K562 (cell line): ENCODE measurements around the gene ITSN2. TPM values are rescaled to one million over a fixed set of nuclear protein-coding genes. Genes with fewer than 3 reads are reported as not detected.

Experiments
- ATAC-seq: fragments of 200-7000 bp; cut with Tn5 transposase; 3 replicates; pipeline ENCODE4 v1.9.1; 2020; ENCODE audit warnings: moderate library complexity
- BruUV-seq: library from RNA; stranded (reverse); fragments of 400-500 nt; replicated peaks from 2 replicates; lab custom pipeline; 2021; lab: Mats Ljungman, UMichigan
- CTCF ChIA-PET: fragments of 300-600 bp; formaldehyde crosslinking; extraction: SDS; loops from one replicate; lab custom pipeline; 2021; ENCODE audit warnings: low intra/inter-chr PET ratio; lab: Yijun Ruan, JAX
- POLR2A ChIA-PET: fragments of 300-600, 350-650 bp; sonication (Branson Sonifier 250); formaldehyde crosslinking; extraction: SDS; loops from one replicate; lab custom pipeline; 2021; ENCODE audit warnings: antibody characterized with exemption, inconsistent platforms; lab: Yijun Ruan, JAX
- DNase-seq, 4 experiments: peaks; one replicate each; pipeline versions ENCODE4 v3.0.0 to v3.0.0-alpha.2; 2011 to 2018; ENCODE audit warnings: low spot score in 3 of 4, mixed read lengths in 3 of 4; ENCODE audit errors: extremely low read depth in 1 of 4
- FAIRE-seq: peaks from 2 replicates; lab custom pipeline; 2011; peaks lifted over from hg19 to GRCh38; lab: Jason Lieb, UNC
- H2AFZ ChIP-seq: 2 replicates; pipeline ENCODE4 v1.6.0; 2011; ENCODE audit warnings: low read depth, low read length, control low read depth, inconsistent platforms
- H3K27ac ChIP-seq: fragments of 200-600 bp; 3 replicates; pipeline ENCODE4 v1.8.0; 2011; ENCODE audit warnings: low read depth, mild to moderate bottlenecking, control low read depth, inconsistent platforms, low read length, moderate library complexity, mixed read lengths; ENCODE audit errors: extremely low read depth
- H3K27me3 ChIP-seq, 2 experiments: fragments of 300-600 bp in 1 of 2; 2 replicates in 1 of 2; 3 replicates in 1 of 2; pipeline versions ENCODE4 v1.6.0 to v1.8.0; 2011; ENCODE audit warnings: inconsistent platforms in 2 of 2, low read length in 2 of 2, mild to moderate bottlenecking in 1 of 2, mixed read lengths in 1 of 2, moderate library complexity in 1 of 2; ENCODE audit not compliant: control insufficient read depth in 2 of 2, insufficient read depth in 2 of 2
- H3K36me3 ChIP-seq: fragments of 300-600 bp; 3 replicates; pipeline ENCODE4 v1.8.0; 2011; ENCODE audit warnings: mild to moderate bottlenecking, low read length, inconsistent platforms; ENCODE audit not compliant: control insufficient read depth, insufficient read depth
- H3K4me1 ChIP-seq, 2 experiments: fragments of 200-600 bp in 1 of 2; replicated peaks in 1 of 2; 2 replicates in 1 of 2; 3 replicates in 1 of 2; pipeline versions ENCODE4 v1.5.1 to v1.8.0; 2011; ENCODE audit warnings: inconsistent platforms in 2 of 2, low read length in 2 of 2, mild to moderate bottlenecking in 1 of 2, mixed read lengths in 1 of 2, moderate library complexity in 1 of 2; ENCODE audit not compliant: control insufficient read depth in 2 of 2, insufficient read depth in 2 of 2
- H3K4me2 ChIP-seq: 2 replicates; pipeline ENCODE4 v1.6.1; 2011; ENCODE audit warnings: low read length, control low read depth, inconsistent platforms, mixed read lengths; ENCODE audit not compliant: insufficient read depth
- H3K4me3 ChIP-seq: fragments of 200-600 bp; sonication (generic), shearing (Covaris generic); 2 replicates; pipeline ENCODE4 v1.5.1; 2016; ENCODE audit warnings: control low read depth, inconsistent platforms
- H3K79me2 ChIP-seq: fragments of 200-600 bp; 3 replicates; pipeline ENCODE4 v1.8.0; 2011; ENCODE audit warnings: low read length, inconsistent platforms; ENCODE audit not compliant: control insufficient read depth, insufficient read depth
- H3K9ac ChIP-seq, 2 experiments: 2 replicates each; pipeline versions ENCODE4 v1.6.0 to v1.6.1; 2011; ENCODE audit warnings: low read depth in 2 of 2, low read length in 2 of 2, control low read depth in 1 of 2, inconsistent platforms in 1 of 2, mild to moderate bottlenecking in 1 of 2, mixed read lengths in 1 of 2; ENCODE audit not compliant: insufficient read depth in 1 of 2
- H3K9me1 ChIP-seq: one replicate; pipeline ENCODE4 v1.6.0; 2011; ENCODE audit warnings: inconsistent platforms, mild to moderate bottlenecking, low read length, moderate library complexity; ENCODE audit not compliant: control insufficient read depth, insufficient read depth
- H3K9me3 ChIP-seq: replicated peaks from 2 replicates; pipeline ENCODE4 v1.5.1; 2011; ENCODE audit warnings: low read depth, low read length, inconsistent platforms; ENCODE audit not compliant: control insufficient read depth, insufficient read depth
- H4K20me1 ChIP-seq: replicated peaks from 2 replicates; pipeline ENCODE4 v1.6.1; 2011; ENCODE audit warnings: low read length, inconsistent platforms, mixed read lengths; ENCODE audit not compliant: control insufficient read depth, insufficient read depth
- ARID3B ChIP-seq: fragments of 250-450 bp; sonication (Bioruptor Pico); IDR thresholded peaks from 2 replicates; pipeline ENCODE4 v1.4.0; 2020; ENCODE audit warnings: borderline replicate concordance
- GABPB1 ChIP-seq: sonication (generic); formaldehyde crosslinking; IDR thresholded peaks from 2 replicates; pipeline ENCODE4 v1.8.0; 2022; ENCODE audit warnings: mild to moderate bottlenecking, missing genetic modification reagents
- ID3 ChIP-seq, 2 experiments: fragments of 250-450 bp in 1 of 2; fragments of 450-650 bp in 1 of 2; sonication (Bioruptor Pico) in 1 of 2; IDR thresholded peaks; 2 replicates each; pipeline versions ENCODE4 v1.6.1 to v1.8.0; 2016 to 2021; ENCODE audit warnings: mild to moderate bottlenecking in 2 of 2, moderate library complexity in 2 of 2, missing compliant biosample characterization in 1 of 2, missing genetic modification characterization in 1 of 2
- JUND ChIP-seq, 2 experiments: IDR thresholded peaks; 2 replicates in 1 of 2; 3 replicates in 1 of 2; pipeline ENCODE4 v1.6.1; 2011; ENCODE audit warnings: borderline replicate concordance in 2 of 2, low read depth in 2 of 2, low read length in 2 of 2, improper control_type of control experiment in 1 of 2, missing biosample characterization in 1 of 2, missing genetic modification characterization in 1 of 2, missing genetic modification reagents in 1 of 2
- NCOA1 ChIP-seq: fragments of 450-650 bp; IDR thresholded peaks from 2 replicates; pipeline ENCODE4 v1.6.1; 2016; ENCODE audit warnings: low read depth
- POLR2B ChIP-seq: fragments of 450-650 bp; IDR thresholded peaks from 2 replicates; pipeline ENCODE4 v1.6.1; 2018; ENCODE audit warnings: low read depth; ENCODE audit not compliant: partially characterized antibody
- RBM25 ChIP-seq: fragments of 200-400 bp; formaldehyde crosslinking; IDR thresholded peaks from 2 replicates; pipeline ENCODE4 v1.6.1; 2018; ENCODE audit warnings: low read length, low read depth, moderate library complexity; ENCODE audit not compliant: severe bottlenecking
- SREBF2 ChIP-seq: sonication (generic); formaldehyde crosslinking; IDR thresholded peaks from 2 replicates; pipeline ENCODE4 v1.4.0; 2020; ENCODE audit warnings: mild to moderate bottlenecking, missing genetic modification reagents
- SRF ChIP-seq, 2 experiments: fragments of 250-450, 450-650 bp in 1 of 2; sonication (Bioruptor Pico) in 1 of 2; sonication (generic) in 1 of 2; formaldehyde crosslinking; IDR thresholded peaks; 2 replicates each; pipeline versions ENCODE4 v1.5.0 to v1.5.1; 2020 to 2022; ENCODE audit warnings: mild to moderate bottlenecking in 1 of 2, missing genetic modification reagents in 1 of 2
- SRSF7 ChIP-seq: fragments of 200-400 bp; formaldehyde crosslinking; optimal IDR thresholded peaks from 2 replicates; pipeline ENCODE3; 2017; ENCODE audit warnings: mild to moderate bottlenecking, low read depth, low read length
- TSHZ1 ChIP-seq: fragments of 250-450 bp; sonication (Bioruptor Pico); IDR thresholded peaks from 2 replicates; pipeline ENCODE4 v1.4.0; 2020; ENCODE audit warnings: mild to moderate bottlenecking, moderate library complexity
- USF2 ChIP-seq: sonication (generic); formaldehyde crosslinking; IDR thresholded peaks from 2 replicates; pipeline ENCODE4 v1.5.0; 2020; ENCODE audit warnings: missing genetic modification reagents
- ZKSCAN8 ChIP-seq: fragments of 200-800 bp; sonication (Bioruptor generic); IDR thresholded peaks from 2 replicates; pipeline ENCODE4 v1.6.1; 2016; ENCODE audit warnings: missing genetic modification characterization, missing compliant biosample characterization
- ZNF324 ChIP-seq: fragments of 250-450 bp; sonication (Bioruptor Pico); IDR thresholded peaks from 2 replicates; pipeline ENCODE4 v1.4.0; 2020; ENCODE audit warnings: mild to moderate bottlenecking
- ZSCAN29 ChIP-seq: fragments of 450-650 bp; IDR thresholded peaks from 2 replicates; pipeline ENCODE4 v1.6.1; 2017
- WGBS: fragments of 100-300 bp; shearing (Covaris generic); methylation state at CpG from one replicate; pipeline ENCODE4 v1.1.6; 2016; ENCODE audit warnings: low coverage, mixed read lengths; ENCODE audit not compliant: insufficient coverage; ENCODE audit errors: missing lambda C conversion rate; 5-methylcytosine and 5-hydroxymethylcytosine counted together
- in situ Hi-C: fragments of 300-500 bp; cut with MboI; formaldehyde crosslinking; loops from 4 replicates; pipeline ENCODE4 v1.15.0; 2018; ENCODE audit warnings: inconsistent platforms, mixed read lengths
- intact Hi-C: fragments of 100-400 bp; cut with micrococcal nuclease; formaldehyde crosslinking; loops from 2 replicates; pipeline ENCODE4 v1.14.2; 2022
- polyA plus RNA-seq, 8 experiments: library from polyadenylated mRNA; depleted of rRNA in 4 of 8; stranded (reverse) in 5 of 8; unstranded in 3 of 8; fragments of >200 nt; fragmentation: Nextera tagmentation in 2 of 8; fragmentation: Illumina TruSeq in 1 of 8; extraction: Ambion mirVana in 2 of 8; extraction: Trizol in 1 of 8; gene quantifications; 2 replicates each; pipeline versions ENCODE4 v1.2.1 to v1.2.3, GENCODE V29; 2011 to 2014; ENCODE audit warnings: inconsistent platforms in 1 of 8, missing spikeins in 1 of 8
- total RNA-seq, 7 experiments: library from RNA; depleted of rRNA in 6 of 7; stranded (reverse); fragments of >200 nt in 6 of 7; fragmentation: Illumina TruSeq in 2 of 7; extraction: Trizol in 2 of 7; gene quantifications; 2 replicates each; pipeline versions ENCODE4 v1.2.1 to v1.2.3, GENCODE V29; 2011 to 2021; ENCODE audit warnings: low replicate concordance in 1 of 7

The ITSN2 gene
- total and polyA plus RNA-seq, 9 of the 15 experiments (the other 6 are each of a cell fraction or from before 2014, with no cell fraction given), result 6.6 to 19.9 (median 15.2) TPM

- BruUV-seq, result no TSS peak
- ATAC-seq (0 out of 3 replicates have a peak, but pooled peaks have one; percentile 34), DNase-seq (no peak), FAIRE-seq (no peak)
- intact Hi-C loops, result no loop called here
- H2AFZ ChIP-seq, result peak overlapping the region; percentile 14; the same call in 1 of the 2 replicates
- no peak overlapping the region for H3K9ac ChIP-seq
- ChIA-PET CTCF (no interaction called here), POLR2A (no interaction called here)
- H3K4me3 ChIP-seq, result no peak overlapping the region
- H4K20me1 ChIP-seq, result no peaks in the 10 kb centered on the region
- TF ChIP-seq NCOA1 (no peak), ZKSCAN8 (no peak), RBM25 (no peak), SRSF7 (no peak), SRF (CRISPR knock-in tag; IDR thresholded peaks at IDR 0.05) (no peak), POLR2B (no peak), TSHZ1 (CRISPR knock-in tag) (no peak), GABPB1 (no peak), USF2 (CRISPR knock-in tag) (no peak), ID3 (CRISPR knock-in tag; IDR thresholded peaks at IDR 0.05) (no peak), ID3 (tag; IDR thresholded peaks at IDR 0.05) (no peak), SREBF2 (CRISPR knock-in tag) (no peak), ZNF324 (no peak), ARID3B (CRISPR knock-in tag) (no peak), ZSCAN29 (no peak), JUND (IDR thresholded peaks at IDR 0.05; ENCODE audit: borderline replicate concordance, low read depth, low read length) (no peak), JUND (tag; IDR thresholded peaks at IDR 0.05; ENCODE audit: borderline replicate concordance, low read depth, low read length) (no peak)
- no peak overlapping the region for H3K4me2 ChIP-seq
- 27% methylated on average over 6 of the region's 6 CpGs for WGBS
- no peaks in the 10 kb centered on the region for H3K36me3 ChIP-seq
- no peak overlapping the region for H3K27ac ChIP-seq
- in situ Hi-C loops, result no loop called here
- H3K27me3 ChIP-seq, result peaks cover 0 to 3% of the 10 kb centered on the region in 2 experiments; a peak in 1 of 5 replicates
- H3K4me1 ChIP-seq, result peaks cover 0 to 11% of the 10 kb centered on the region in 2 experiments; a peak in 3 of 5 replicates
- H3K9me3 ChIP-seq, result no peaks in the 10 kb centered on the region
- H3K79me2 ChIP-seq, result no peaks in the 10 kb centered on the region
- H3K9me1 ChIP-seq, result no peaks in the 10 kb centered on the region
These were observed 176.8 kb downstream of the ITSN2 start for GRCh38 chr2:24183366-24184069.
